OCI-LY1 (cell line): ENCODE measurements around the gene ARL15.

ENCODE experiments used
- H2AFZ ChIP-seq: fragments of 200-600 bp; sonication (generic), shearing (Covaris generic); 2 replicates; pipeline ENCODE4 v1.6.0; 2014; ENCODE audit warnings: antibody characterized with exemption, mild to moderate bottlenecking, low read length
- H3F3A ChIP-seq: fragments of 200-600 bp; sonication (generic), shearing (Covaris generic); 2 replicates; pipeline ENCODE4 v1.6.0; 2014; ENCODE audit warnings: mild to moderate bottlenecking, antibody characterized with exemption, low read length, moderate library complexity; ENCODE audit not compliant: insufficient read depth
- H3K27ac ChIP-seq: fragments of 200-600 bp; sonication (generic); 2 replicates; pipeline ENCODE4 v1.5.1; 2014; ENCODE audit warnings: low read length, mixed run types, mild to moderate bottlenecking, low read depth; ENCODE audit not compliant: poor library complexity, severe bottlenecking
- H3K27me3 ChIP-seq: fragments of 200-600 bp; sonication (generic); 2 replicates; pipeline ENCODE4 v1.6.0; 2014; ENCODE audit warnings: antibody characterized with exemption, mild to moderate bottlenecking, low read length, moderate library complexity; ENCODE audit not compliant: insufficient read depth
- H3K36me3 ChIP-seq: fragments of 200-600 bp; sonication (generic); 2 replicates; pipeline ENCODE4 v1.6.1; 2014; ENCODE audit warnings: mild to moderate bottlenecking, antibody characterized with exemption, low read length, moderate library complexity, mixed read lengths; ENCODE audit not compliant: insufficient read depth
- H3K4me1 ChIP-seq: fragments of 200-600 bp; sonication (generic); 2 replicates; pipeline ENCODE4 v1.5.1; 2014; ENCODE audit warnings: mild to moderate bottlenecking, low read length, moderate library complexity; ENCODE audit not compliant: insufficient read depth, severe bottlenecking
- H3K4me2 ChIP-seq: fragments of 200-600 bp; sonication (generic), shearing (Covaris generic); 2 replicates; pipeline ENCODE4 v1.6.1; 2014; ENCODE audit warnings: low read length
- H3K4me3 ChIP-seq: fragments of 200-600 bp; sonication (generic); 2 replicates; pipeline ENCODE4 v1.5.1; 2014; ENCODE audit warnings: low read length, low read depth, mild to moderate bottlenecking, mixed read lengths; ENCODE audit not compliant: poor library complexity, severe bottlenecking
- H3K79me2 ChIP-seq: fragments of 200-600 bp; shearing (Covaris generic); 2 replicates; pipeline ENCODE4 v1.6.1; 2016; ENCODE audit warnings: mixed run types, low read length, mixed read lengths; ENCODE audit not compliant: insufficient read depth
- H3K9ac ChIP-seq: fragments of 200-600 bp; sonication (generic), shearing (Covaris generic); 2 replicates; pipeline ENCODE4 v1.6.1; 2014; ENCODE audit warnings: mild to moderate bottlenecking, low read length, mixed read lengths
- H3K9me2 ChIP-seq: fragments of 200-600 bp; sonication (generic), shearing (Covaris generic); 2 replicates; pipeline ENCODE4 v1.6.1; 2014; ENCODE audit warnings: low read depth, mild to moderate bottlenecking, low read length, mixed read lengths
- H3K9me3 ChIP-seq: fragments of 200-600 bp; shearing (Covaris generic); 2 replicates; pipeline ENCODE4 v1.6.1; 2014; ENCODE audit warnings: low read length, mixed read lengths
- H4K20me1 ChIP-seq: fragments of 200-600 bp; sonication (generic), shearing (Covaris generic); 2 replicates; pipeline ENCODE4 v1.6.0; 2016; ENCODE audit warnings: mild to moderate bottlenecking, low read length; ENCODE audit not compliant: insufficient read depth
- CTCF ChIP-seq: fragments of 200-600 bp; sonication (generic), shearing (Covaris generic); IDR thresholded peaks from 2 replicates; pipeline ENCODE4 v1.5.1; 2017; ENCODE audit warnings: mild to moderate bottlenecking, antibody characterized with exemption, low read length, moderate library complexity, mixed read lengths
- EZH2 ChIP-seq: fragments of 200-600 bp; sonication (generic), shearing (Covaris generic); IDR thresholded peaks from 2 replicates; pipeline ENCODE4 v1.8.0; 2017; ENCODE audit warnings: borderline replicate concordance, mixed run types, mild to moderate bottlenecking, antibody characterized with exemption, low read length, moderate library complexity, mixed read lengths

Gene ARL15

GRCh38 chr5:54317511-54318260 is 7.3 kb upstream of the ARL15 start:
- Histone ChIP-seq H4K20me1 (no peaks in the 10 kb centered on the region), H3K9me2 (no peaks in the 10 kb centered on the region), H3K36me3 (no peaks in the 10 kb centered on the region), H3K4me3 (no peak overlapping the region), H3K4me1 (no peaks in the 10 kb centered on the region), H3F3A (no peaks in the 10 kb centered on the region), H3K27me3 (no peaks in the 10 kb centered on the region; the same call in 1 of the 2 replicates), H3K27ac (no peak overlapping the region), H3K4me2 (no peak overlapping the region), H3K9me3 (no peaks in the 10 kb centered on the region), H2AFZ (no peak overlapping the region), H3K9ac (no peak overlapping the region), H3K79me2 (no peaks in the 10 kb centered on the region)
- no peak for TF ChIP-seq CTCF
- no peak for TF ChIP-seq EZH2

- H3K27ac ChIP-seq: no peak overlapping the region
- H3K4me3 ChIP-seq: no peak overlapping the region
- no peaks in the 10 kb centered on the region; the same call in 1 of the 2 replicates for H3K27me3 ChIP-seq
- no peaks in the 10 kb centered on the region for H3K9me2 ChIP-seq
- H3K4me1 ChIP-seq: peaks cover 8% of the 10 kb centered on the region
- H3F3A ChIP-seq: no peaks in the 10 kb centered on the region
- H4K20me1 ChIP-seq: no peaks in the 10 kb centered on the region
- H3K9me3 ChIP-seq: no peaks in the 10 kb centered on the region
- H3K79me2 ChIP-seq: no peaks in the 10 kb centered on the region
- H3K36me3 ChIP-seq: no peaks in the 10 kb centered on the region
- H3K9ac ChIP-seq: no peak overlapping the region
- TF ChIP-seq EZH2: no peak
- TF ChIP-seq CTCF: no peak
- no peak overlapping the region for H2AFZ ChIP-seq
- no peak overlapping the region for H3K4me2 ChIP-seq
Measured at GRCh38 chr5:54315736-54316528, 5.6 kb upstream of the ARL15 start.

- no peaks in the 10 kb centered on the region for H3K79me2 ChIP-seq
- H2AFZ ChIP-seq: no peak overlapping the region
- no peak overlapping the region for H3K9ac ChIP-seq
- no peaks in the 10 kb centered on the region for H3F3A ChIP-seq
- no peak overlapping the region for H3K4me3 ChIP-seq
- no peaks in the 10 kb centered on the region for H4K20me1 ChIP-seq
- TF ChIP-seq CTCF (no peak), EZH2 (no peak)
- H3K4me1 ChIP-seq: peaks cover 19% of the 10 kb centered on the region
- no peaks in the 10 kb centered on the region for H3K36me3 ChIP-seq
- H3K4me2 ChIP-seq: no peak overlapping the region
- H3K9me2 ChIP-seq: no peaks in the 10 kb centered on the region
- no peaks in the 10 kb centered on the region; the same call in 1 of the 2 replicates for H3K27me3 ChIP-seq
- no peak overlapping the region for H3K27ac ChIP-seq
- no peaks in the 10 kb centered on the region for H3K9me3 ChIP-seq
Measured at GRCh38 chr5:54313311-54314270, 3.2 kb upstream of the ARL15 start.
